Measurements from ENCODE around the gene SH3PXD2A.

- TF ChIP-seq CTCF (conservative IDR thresholded peaks at IDR 0.05; ENCODE audit: low read depth, low read length) = no peak
- no peak for TF ChIP-seq EZH2 (IDR thresholded peaks at IDR 0.05; ENCODE audit: borderline replicate concordance, low read depth, low read length, poor library complexity, severe bottlenecking)
These were observed 18.5 kb downstream of the SH3PXD2A start for GRCh38 chr10:103836861-103837260.
